HG03469 (cell line): Measurements from ENCODE around the gene SP140.
A peak's percentile ranks its signal among the peaks of the same experiment; 100 is the strongest.
"Not testable (repeated sequence)": the region's sequence is repeated elsewhere in the genome, so short reads cannot be mapped to it uniquely, and the experiment has no call there.

Source experiments
- ATAC-seq: cut with Tn5 transposase; IDR thresholded peaks from one replicate; pipeline ENCODE4 v1.9.1; 2021; ENCODE audit warnings: mild to moderate bottlenecking, moderate library complexity, moderate number of reproducible peaks; ENCODE audit not compliant: unreplicated experiment

SP140 gene

GRCh38 chr2:230224458-230224857 lies 1.1 kb upstream of the SP140 start:
- no peak for ATAC-seq

DNA sequence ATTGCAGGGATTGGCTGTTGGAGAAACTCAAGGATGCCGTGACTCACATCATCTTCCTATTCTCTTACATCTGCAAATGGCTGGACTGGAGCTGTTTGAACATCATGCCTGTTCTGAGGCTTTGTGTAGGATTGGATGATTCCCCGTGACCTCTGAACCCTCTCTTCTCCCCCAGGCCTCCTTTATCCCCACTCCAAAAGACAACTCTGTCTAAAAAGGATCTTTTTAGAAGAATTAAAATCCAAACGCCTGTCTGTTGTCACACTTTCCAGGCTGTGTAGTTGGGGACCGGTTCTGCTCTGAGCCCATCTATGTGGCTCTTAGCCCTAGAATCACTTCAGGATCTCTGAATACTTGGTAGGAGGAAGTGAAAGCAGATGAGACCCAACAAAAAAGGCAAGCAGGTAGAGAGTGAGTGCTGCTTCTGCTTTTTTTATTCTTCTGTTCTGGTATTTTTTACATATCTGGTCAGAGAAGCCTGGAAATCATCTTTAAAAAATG lies 565 bp downstream of the SP140 start:
- peak; percentile 59 for ATAC-seq

- no peak for ATAC-seq
Measured at GRCh38 chr2:230227216-230227615, 1.7 kb downstream of the SP140 start.

DNA sequence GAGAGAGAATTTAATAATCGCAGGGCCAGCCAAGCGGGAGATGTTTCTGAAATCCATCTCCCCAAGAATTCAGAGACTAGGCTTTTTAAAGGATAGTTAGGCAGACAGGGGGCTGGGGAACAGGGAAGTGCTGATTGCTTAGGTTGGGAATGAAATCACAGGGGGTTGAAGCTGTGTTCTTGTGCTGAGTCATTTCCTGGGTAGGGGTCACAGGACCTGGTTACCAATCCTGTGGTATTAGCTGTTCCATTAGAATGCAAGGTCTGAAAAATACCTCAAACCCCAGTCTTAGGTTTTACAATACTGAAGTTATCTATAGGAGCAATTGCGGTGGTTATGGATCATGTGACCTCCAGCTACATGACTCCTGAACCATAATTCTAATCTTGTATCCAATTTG lies 4.6 kb downstream of the SP140 start:
- no peak for ATAC-seq

DNA sequence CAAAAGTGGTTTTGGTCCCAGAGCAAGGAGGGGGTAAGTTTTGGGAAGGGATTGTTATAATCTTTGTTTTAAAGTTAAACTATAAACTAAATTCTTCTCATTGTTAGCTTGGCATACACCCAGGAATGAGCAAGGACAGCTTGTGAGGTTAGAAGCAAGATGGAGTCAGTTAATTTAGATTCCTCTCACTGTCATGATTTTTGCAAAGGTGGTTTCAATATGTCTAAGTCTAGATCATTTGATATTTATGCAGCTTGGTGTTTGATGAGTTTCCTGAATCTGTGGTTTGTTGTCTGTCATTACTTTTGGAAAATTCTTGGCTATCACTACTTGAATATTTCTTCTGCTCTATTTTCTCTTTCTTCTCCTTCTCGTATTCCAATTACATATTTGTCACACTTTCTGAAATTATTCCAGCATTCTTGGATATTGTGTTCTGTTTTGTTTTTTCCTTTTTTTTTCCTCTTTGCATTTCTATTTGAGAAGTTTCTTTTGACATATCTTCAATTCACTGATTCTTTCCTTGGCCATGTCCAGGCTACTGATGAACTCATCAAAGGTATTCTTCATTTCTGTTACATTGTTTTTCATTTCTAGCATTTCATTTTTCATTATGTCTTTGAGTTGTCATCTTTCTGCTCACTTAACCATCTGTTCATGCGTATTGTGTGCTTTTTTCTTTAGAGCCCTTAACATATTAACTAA lies 5.1 kb downstream of the SP140 start:
- ATAC-seq, result no peak

DNA sequence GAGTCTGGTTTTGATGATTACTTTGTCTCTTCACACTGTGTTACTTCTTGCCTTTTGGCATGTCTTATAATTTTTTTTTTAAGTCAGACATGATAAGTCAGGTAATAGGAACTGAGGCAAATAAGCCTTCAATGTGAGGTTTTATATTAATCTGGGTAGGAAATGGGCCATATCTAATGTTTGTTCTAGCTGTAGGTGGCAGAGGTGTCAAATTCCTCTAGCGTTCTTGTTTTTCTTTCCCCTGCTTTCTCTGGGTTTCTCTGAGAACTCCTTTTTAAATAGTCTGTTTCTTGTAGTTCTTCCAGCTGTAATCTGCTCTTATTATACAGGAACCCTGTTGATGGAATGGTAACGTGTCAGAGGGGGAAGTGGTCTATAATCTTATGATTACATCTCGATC lies 5.7 kb downstream of the SP140 start:
- no peak for ATAC-seq

- ATAC-seq, result peak; percentile 49
Measured at GRCh38 chr2:230234122-230234722, 8.7 kb downstream of the SP140 start.

DNA sequence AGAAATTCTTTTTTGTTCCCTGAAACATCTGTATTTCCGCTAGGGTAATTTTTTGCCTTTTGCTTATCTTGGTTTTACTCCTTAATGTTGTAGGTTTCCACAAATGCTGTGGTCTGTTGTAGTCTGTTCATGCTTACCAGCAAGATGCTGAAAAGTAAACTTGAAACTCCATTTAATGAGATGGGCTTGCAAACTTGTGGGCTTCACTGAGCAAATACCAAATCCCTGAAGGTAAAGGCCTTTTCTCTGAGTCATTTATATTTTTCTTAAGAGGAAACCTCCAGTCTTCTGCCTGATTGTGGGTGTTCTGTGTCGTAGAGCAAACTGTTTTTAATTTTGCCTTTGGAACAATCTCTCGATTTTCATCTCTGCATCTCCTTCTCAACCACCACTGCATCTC lies 9.3 kb downstream of the SP140 start:
- ATAC-seq, result no peak

GRCh38 chr2:230244211-230244610 lies 18.7 kb downstream of the SP140 start:
- ATAC-seq, result no peak

DNA sequence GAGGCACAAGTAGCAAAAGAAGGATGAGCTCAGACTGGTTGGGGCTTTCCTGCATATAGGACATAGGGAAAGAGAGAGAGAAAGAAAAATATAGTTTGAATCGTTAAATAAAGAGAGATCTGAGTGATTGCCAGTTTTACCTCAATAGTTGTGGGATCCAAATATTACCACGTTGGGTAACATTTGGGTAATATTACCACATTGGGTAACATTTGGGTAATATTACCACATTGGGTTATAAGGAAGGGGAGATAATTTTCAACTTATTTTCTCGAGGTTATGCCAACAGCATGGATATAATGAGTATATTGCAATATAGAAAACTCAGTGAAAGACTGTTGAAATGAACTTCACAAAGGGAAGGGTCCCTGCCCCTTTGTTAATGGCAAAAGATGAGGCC lies 20.7 kb downstream of the SP140 start:
- no peak for ATAC-seq

GRCh38 chr2:230250231-230250630 lies 24.7 kb downstream of the SP140 start:
- ATAC-seq, result no peak

DNA sequence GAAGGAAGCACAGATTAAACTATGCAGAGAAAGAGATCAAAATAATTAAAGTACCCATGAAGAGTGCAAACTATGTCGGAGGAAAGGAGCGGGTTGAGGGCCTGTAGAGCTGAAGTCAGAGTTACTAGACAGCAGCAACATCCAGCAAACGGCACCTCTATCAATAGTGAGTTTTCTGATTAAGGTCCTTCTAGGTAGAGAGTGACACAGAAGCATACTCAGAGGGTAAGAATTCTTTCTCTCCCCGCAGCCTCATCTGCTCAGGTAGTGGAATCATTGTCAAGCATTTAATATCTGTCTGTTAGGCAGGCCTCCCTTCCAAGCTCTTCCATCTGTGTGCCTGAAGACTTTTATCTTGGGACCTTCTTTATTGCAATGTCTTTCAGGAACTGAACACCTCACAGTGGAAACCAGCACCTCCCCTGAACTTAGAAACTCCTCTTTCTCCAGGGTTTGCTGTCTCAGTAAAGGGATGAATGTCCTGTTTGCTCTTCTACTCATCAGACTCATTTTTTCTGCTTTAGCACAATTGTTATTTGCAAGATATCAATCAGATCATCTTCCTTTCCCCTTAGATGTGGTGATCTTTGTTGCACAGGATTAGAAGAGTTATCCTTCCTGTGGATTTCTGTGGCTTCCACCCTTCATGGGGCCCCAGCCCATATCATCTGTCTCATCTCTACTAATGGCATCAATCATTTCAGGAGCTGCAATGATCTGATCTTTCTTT lies 28.8 kb downstream of the SP140 start:
- ATAC-seq, result no peak

DNA sequence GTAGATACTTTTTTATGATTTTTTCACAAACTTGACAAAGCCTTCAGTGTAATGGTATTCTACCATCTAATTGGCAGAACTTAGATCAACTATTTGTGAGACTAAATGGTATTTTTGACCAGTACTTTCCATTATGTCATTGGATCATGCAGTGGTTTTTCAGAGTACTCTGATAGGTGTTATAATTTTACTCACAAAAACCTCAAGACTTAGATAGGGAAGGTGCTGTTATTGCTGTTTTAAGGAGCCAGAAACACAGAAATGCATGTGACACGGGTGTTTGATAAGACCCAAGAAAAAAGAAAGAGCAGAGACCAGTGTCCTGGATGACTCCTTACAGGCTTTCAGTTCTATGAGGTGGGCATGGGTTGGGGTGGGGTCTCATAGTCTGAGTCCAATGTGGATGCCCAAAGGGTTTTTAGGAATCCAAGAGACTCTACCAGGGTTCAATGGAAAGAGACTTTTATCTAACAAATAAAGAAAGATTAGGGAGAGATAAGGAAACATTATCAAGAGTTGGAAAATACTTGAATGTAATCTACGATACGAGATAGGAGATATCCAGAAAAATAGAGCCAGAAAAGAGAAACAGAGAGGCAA lies 31.3 kb downstream of the SP140 start:
- no peak for ATAC-seq

DNA sequence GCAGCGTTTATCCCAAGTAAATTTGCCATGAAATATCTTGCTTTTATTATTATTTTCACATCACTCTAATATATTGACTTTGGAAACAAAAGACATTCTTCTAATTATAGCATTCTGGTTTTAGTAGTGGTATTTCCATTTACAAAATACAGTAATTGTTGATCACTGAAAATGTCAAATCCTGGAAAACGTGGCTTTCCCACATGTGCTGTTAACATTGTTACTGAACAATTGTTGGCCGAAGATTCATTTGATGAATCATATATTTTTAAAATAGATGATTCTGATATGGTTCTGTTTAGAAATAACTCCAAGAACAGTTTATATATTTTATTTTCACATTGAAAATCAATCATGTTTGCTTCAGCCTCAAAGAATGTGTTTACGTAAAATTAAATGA lies 32.9 kb downstream of the SP140 start:
- no peak for ATAC-seq

GRCh38 chr2:230262246-230262645 lies 36.7 kb downstream of the SP140 start:
- no peak for ATAC-seq

DNA sequence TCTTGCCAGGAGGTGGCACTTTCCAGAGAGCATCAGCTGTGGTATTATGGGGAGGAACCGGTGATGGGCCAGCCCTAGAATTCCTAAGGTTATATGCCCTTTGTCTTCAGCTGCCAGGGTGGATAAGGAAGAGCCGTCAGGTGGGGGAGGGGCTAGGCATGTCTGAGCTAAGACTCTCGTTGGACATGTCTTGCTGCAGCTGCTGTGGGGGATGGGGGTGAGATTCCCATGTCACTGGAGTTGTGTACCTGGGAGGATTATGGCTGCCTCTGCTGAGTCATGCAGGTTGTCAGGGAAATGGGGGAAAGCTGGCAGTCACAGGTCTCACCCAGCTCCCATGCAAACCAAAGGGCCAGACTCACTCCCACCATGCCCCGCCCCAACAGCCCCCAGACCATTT lies 39.4 kb downstream of the SP140 start:
- not testable (repeated sequence) for ATAC-seq

- no peak for ATAC-seq
Measured at GRCh38 chr2:230266638-230267037, 41.1 kb downstream of the SP140 start.

DNA sequence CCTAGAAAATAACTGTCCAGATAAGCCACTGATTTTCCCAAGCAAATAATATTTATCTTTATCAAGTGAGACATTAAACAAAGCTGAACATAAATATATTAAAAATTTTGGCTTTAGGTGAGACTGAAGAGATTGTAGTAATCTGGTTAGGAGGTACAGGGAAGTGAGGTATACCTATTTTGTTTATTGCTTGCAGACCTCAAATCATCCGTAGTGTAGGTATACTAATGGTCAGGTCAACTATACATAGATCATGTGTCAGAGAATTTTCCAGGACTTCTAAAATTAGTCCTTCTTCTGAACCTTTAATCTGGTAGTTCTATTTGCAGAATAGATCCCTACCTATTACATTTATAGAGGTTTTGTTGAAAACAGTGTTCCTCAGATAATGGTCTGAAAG lies 41.5 kb downstream of the SP140 start:
- ATAC-seq, result no peak

DNA sequence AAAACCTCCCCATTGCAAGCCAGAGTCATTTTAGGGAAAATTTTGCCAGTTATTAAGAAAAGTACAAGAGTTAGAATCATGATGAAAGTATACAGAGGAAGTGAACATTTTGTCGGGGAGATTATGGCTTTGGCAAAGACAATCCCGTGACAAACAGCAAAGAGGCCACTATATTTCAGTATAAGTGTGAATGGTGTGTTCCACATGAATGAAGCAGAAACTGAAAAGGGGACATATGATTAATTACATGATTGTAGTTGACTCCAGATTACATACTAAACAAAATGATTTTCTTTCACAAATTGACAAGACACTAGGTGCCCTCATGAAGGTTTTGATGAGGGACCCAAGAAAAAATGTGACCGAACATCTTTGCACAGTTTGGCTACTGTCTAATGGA lies 42.0 kb downstream of the SP140 start:
- ATAC-seq, result no peak

DNA sequence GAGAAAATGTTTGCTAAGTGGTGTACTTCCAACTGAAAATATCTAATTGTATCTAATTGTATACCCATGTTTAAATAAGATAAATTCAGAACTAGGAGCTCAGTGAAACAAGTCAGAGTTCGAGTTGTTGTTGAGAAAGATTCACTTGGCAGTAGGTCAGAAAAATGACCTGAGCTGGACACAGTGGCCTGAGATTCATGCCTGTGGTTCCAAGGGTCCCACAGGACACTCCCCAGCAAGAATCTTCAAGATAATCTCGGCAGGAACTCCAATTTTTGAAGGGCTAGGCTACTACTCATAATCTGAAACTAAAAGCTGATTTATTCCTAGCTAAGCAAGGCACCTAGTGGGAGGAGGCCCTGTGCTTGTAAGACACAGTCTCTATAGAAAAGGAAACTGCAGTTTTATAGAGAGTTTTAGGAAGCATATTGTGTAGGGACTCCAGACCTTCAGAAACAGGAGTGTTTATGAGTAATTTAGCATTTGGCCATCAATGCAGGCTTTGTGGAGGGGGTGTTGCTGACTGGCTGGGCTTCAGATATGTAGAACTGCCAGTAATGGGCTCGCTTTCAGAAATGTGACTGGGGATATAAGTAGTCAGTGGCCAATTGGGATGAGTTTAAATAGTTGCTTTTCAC lies 43.2 kb downstream of the SP140 start:
- peak; percentile 43 for ATAC-seq

- ATAC-seq, result no peak
Measured at GRCh38 chr2:230269715-230270114, 44.2 kb downstream of the SP140 start.
